IPS-15b (cell line): ENCODE measurements around the gene CMTM2.
"Not testable (repeated sequence)": the region's sequence is repeated elsewhere in the genome, so short reads cannot be mapped to it uniquely, and the experiment has no call there.

ENCODE experiments used
- H3K27me3 ChIP-seq: one replicate; pipeline ENCODE4 v1.6.1; 2013; ENCODE audit warnings: low read length; ENCODE audit not compliant: control insufficient read depth, insufficient read depth
- H3K36me3 ChIP-seq: one replicate; pipeline ENCODE4 v1.6.1; 2013; ENCODE audit warnings: low read length; ENCODE audit not compliant: control insufficient read depth, insufficient read depth
- H3K4me1 ChIP-seq: one replicate; pipeline ENCODE4 v1.6.1; 2013; ENCODE audit warnings: mild to moderate bottlenecking, low read length; ENCODE audit not compliant: control insufficient read depth, insufficient read depth
- H3K4me3 ChIP-seq: one replicate; pipeline ENCODE4 v1.5.1; 2013; ENCODE audit warnings: low read depth, low read length
- H3K9ac ChIP-seq: one replicate; pipeline ENCODE4 v1.6.1; 2013; ENCODE audit warnings: low read depth, mild to moderate bottlenecking, low read length
- H3K9me3 ChIP-seq: one replicate; pipeline ENCODE4 v1.6.1; 2013; ENCODE audit warnings: mild to moderate bottlenecking, low read length; ENCODE audit not compliant: control insufficient read depth, insufficient read depth

CMTM2 gene

DNA sequence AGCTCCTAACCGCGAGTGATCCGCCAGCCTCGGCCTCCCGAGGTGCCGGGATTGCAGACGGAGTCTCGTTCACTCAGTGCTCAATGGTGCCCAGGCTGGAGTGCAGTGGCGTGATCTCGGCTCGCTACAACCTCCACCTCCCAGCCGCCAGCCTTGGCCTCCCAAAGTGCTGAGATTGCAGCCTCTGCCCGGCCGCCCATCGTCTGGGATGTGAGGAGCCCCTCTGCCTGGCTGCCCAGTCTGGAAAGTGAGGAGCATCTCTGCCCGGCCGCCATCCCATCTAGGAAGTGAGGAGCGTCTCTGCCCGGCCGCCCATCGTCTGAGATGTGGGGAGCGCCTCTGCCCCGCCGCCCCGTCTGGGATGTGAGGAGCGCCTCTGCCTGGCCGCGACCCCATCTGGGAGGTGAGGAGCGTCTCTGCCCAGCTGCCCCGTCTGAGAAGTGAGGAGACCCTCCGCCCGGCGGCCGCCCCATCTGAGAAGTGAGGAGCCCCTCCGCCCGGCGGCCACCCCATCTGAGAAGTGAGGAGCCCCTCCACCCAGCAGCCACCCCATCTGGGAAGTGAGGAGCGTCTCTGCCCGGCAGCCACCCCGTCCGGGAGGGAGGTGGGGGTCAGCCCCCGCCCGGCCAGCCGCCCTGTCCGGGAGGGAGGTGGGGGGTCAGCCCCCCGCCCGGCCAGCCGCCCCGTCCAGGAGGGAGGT, 51.4 kb downstream of the CMTM2 start:
- not testable (repeated sequence) for H3K9me3 ChIP-seq, H3K4me3 ChIP-seq

DNA sequence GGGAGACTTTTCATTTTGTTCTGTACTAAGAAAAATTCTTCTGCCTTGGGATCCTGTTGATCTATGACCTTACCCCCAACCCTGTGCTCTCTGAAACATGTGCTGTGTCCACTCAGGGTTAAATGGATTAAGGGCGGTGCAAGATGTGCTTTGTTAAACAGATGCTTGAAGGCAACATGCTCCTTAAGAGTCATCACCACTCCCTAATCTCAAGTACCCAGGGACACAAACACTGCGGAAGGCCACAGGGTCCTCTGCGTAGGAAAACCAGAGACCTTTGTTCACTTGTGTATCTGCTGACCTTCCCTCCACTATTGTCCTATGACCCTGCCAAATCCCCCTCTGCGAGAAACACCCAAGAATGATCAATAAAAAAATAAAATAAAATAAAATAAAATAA, 52.3 kb downstream of the CMTM2 start:
- not testable (repeated sequence) for H3K27me3 ChIP-seq, H3K4me3 ChIP-seq, H3K4me1 ChIP-seq, H3K9me3 ChIP-seq, H3K36me3 ChIP-seq, H3K9ac ChIP-seq

More for the DNA sequence above, 51.4 kb downstream of the CMTM2 start:
- H3K36me3 ChIP-seq, H3K9ac ChIP-seq, H3K27me3 ChIP-seq, H3K4me1 ChIP-seq: not testable (repeated sequence)

DNA sequence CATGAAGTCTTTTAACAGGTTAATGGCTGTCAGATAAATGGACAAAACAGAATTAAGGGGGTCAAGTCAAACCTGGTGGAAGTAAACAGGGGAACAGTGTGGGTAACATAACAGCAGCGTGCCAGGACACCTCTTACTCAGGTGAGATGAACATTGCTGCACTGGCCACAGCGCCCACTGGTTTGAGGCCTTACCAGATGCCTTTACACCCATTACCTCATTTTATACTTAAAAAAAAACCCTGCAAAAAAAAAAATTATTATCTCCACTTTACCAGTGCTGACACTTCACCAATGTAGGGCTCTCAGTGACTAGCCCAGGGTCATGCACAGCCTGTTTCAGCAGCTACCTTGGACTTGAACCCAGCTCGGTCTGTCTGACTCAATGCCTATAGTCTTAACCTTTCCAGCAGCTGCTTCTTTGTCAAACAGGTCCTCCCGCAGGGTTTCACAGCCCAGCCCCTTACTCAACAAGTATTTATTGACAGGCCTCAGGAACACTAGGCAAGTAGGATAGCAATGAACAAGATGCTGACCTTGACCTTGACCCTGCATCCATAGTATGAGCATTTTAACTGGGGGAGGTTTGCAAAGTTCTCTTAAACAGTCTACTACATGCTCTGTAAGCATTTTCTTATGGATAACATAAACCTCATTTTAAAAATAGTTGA, 55.4 kb downstream of the CMTM2 start:
- Histone ChIP-seq H3K27me3 (no peaks in the 10 kb centered on the region), H3K9ac (no peak overlapping the region), H3K4me1 (peaks cover 10% of the 10 kb centered on the region), H3K9me3 (no peaks in the 10 kb centered on the region), H3K4me3 (no peak overlapping the region), H3K36me3 (peaks cover 3% of the 10 kb centered on the region)

DNA sequence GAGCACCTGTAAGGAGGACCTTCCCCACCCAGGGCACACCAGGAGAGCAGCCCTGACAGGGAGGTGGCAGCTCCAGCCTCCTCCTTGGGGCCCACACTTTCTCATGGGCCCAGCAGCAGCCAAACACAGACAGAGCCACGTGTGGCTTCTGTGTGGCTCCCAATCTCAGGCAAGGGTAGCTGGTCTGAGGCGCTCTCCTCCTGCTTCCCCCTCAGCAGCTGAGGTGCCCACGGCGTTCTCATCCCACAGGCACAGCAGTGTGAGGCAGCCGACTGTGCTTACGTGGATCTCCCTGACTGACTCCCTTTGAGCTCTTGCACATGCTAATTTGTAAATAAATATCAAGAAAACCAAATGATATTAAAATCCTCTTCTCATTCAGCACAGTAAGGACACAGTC, 56.1 kb downstream of the CMTM2 start:
- Histone ChIP-seq H3K9ac (no peak overlapping the region), H3K4me1 (peaks cover 11% of the 10 kb centered on the region), H3K36me3 (peaks cover 3% of the 10 kb centered on the region), H3K4me3 (no peak overlapping the region), H3K9me3 (no peaks in the 10 kb centered on the region), H3K27me3 (no peaks in the 10 kb centered on the region)

DNA sequence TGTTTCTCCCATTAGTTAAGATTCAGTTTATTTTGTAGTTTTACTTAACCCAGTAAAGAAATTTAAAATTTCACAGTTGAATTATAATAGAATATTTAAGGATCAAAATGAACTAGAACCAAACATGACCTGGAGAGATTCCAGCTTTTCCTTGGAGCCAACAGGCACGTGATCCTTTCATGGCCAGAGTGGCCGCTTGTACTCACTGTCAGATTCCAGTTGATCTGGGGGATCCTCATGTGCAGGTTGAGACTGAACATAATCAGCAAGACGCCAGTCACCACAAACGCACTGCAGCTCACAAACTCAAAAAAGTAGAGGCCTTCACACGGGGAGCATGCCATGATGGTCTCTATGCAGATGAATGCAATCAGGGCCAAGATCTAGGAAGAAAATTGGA, 56.9 kb downstream of the CMTM2 start:
- Histone ChIP-seq H3K9ac (no peak overlapping the region), H3K36me3 (peaks cover 3% of the 10 kb centered on the region), H3K4me3 (no peak overlapping the region)

DNA sequence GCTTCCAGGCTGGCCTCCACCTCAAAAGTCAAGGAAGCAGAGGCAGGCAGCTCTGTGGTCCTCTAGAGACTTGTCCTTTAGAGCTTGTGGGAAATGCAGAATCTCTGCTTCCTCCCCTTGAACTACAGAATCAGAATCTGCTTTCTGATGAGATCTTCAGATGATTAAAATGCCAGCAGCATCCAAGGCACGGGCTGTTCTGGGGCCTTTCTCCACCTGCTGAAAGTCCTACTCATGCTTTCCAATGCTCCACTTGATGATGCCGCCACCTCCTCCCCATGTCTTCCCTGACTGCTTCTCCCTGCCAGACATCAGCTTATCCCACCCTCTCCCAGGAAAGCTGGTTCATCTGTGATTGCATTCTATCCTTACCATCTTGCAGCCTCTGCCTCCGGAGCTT, 58.5 kb downstream of the CMTM2 start:
- Histone ChIP-seq H3K27me3 (no peaks in the 10 kb centered on the region), H3K4me1 (peaks cover 11% of the 10 kb centered on the region), H3K4me3 (no peak overlapping the region), H3K36me3 (peaks cover 3% of the 10 kb centered on the region), H3K9me3 (no peaks in the 10 kb centered on the region), H3K9ac (no peak overlapping the region)

More for the DNA sequence above, 56.9 kb downstream of the CMTM2 start:
- Histone ChIP-seq H3K4me1 (peaks cover 11% of the 10 kb centered on the region), H3K27me3 (no peaks in the 10 kb centered on the region), H3K9me3 (no peaks in the 10 kb centered on the region)
